GM12864 (cell line): ENCODE results near the gene SCN2B.

ENCODE experiments used
- DNase-seq: peaks from one replicate; pipeline ENCODE4 v3.0.0-alpha.2; 2011; ENCODE audit warnings: low read depth
- H3K4me3 ChIP-seq: 2 replicates; pipeline ENCODE4 v1.5.1; 2011; ENCODE audit warnings: mild to moderate bottlenecking, low read depth, low read length, control low read depth
- TF ChIP-seq, protein P1 (sequence below): IDR thresholded peaks from 2 replicates; pipeline ENCODE4 v1.5.1; 2011; ENCODE audit warnings: low read depth, mild to moderate bottlenecking, moderate library complexity, low read length, control low read depth, inconsistent platforms; ENCODE audit errors: missing control alignments

The SCN2B gene

DNA sequence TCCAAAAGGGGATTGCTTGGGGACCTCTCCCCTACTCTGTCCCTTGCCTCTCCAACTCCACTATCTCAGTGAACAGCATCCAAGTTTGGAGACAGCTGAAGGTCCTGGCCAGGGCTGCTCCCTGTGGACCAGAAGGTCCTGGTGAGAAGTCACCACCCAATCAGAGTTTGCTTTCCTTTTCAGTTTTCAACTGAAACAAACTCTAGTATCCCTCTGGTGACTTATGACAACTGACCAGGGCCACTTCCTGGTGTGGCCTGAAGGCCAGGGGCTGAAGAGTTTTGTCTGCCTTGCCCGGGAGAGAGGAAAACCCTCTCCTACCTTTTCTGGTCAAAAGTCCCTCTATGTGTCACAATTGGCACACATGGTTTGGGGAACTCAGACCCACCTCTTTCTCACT, 43.3 kb upstream of the SCN2B start:
- H3K4me3 ChIP-seq: no peak overlapping the region
- no peak for DNase-seq
- TF ChIP-seq, protein P1, sequence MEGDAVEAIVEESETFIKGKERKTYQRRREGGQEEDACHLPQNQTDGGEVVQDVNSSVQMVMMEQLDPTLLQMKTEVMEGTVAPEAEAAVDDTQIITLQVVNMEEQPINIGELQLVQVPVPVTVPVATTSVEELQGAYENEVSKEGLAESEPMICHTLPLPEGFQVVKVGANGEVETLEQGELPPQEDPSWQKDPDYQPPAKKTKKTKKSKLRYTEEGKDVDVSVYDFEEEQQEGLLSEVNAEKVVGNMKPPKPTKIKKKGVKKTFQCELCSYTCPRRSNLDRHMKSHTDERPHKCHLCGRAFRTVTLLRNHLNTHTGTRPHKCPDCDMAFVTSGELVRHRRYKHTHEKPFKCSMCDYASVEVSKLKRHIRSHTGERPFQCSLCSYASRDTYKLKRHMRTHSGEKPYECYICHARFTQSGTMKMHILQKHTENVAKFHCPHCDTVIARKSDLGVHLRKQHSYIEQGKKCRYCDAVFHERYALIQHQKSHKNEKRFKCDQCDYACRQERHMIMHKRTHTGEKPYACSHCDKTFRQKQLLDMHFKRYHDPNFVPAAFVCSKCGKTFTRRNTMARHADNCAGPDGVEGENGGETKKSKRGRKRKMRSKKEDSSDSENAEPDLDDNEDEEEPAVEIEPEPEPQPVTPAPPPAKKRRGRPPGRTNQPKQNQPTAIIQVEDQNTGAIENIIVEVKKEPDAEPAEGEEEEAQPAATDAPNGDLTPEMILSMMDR: no peak

DNA sequence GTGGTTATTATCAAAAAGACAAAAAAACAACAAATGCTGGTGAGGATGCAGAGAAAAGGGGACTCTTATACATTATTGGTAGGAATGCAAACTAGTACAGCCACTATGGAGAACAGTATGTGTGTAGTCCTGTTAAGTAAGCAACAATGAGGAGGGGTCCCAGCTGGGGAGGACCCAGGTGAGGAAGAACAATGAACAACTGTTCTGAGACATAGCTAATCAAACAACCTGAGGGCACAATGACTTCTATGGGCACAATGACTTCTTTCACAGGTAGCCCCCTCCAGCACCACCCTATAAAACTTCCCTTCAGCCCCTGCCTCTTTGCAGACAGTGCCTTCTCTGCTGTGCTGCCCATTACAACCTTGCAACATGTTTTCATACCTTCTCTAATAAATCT, 42.8 kb upstream of the SCN2B start:
- TF ChIP-seq, protein P1: no peak
- DNase-seq: no peak
- no peak overlapping the region for H3K4me3 ChIP-seq

DNA sequence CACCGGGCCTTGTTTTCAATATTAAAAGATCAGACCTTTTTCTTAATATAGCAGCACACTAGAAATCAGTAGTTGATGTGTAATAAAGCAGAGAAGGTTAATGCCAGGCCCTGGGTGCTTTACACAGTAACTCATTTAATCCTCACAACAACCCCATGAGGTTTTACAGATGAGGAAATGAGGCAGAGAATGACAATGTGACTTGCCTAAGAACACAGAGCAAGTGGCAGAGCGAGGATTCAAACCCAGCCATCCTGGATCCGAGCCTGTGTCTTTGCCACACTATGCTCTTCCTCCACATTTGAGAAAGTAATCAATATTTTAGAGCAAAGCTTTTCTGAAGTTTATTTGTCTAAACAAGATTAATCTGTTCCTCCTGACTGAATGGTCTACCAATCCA, 41.1 kb upstream of the SCN2B start:
- H3K4me3 ChIP-seq: no peak overlapping the region
- DNase-seq: no peak
- TF ChIP-seq, protein P1: no peak

DNA sequence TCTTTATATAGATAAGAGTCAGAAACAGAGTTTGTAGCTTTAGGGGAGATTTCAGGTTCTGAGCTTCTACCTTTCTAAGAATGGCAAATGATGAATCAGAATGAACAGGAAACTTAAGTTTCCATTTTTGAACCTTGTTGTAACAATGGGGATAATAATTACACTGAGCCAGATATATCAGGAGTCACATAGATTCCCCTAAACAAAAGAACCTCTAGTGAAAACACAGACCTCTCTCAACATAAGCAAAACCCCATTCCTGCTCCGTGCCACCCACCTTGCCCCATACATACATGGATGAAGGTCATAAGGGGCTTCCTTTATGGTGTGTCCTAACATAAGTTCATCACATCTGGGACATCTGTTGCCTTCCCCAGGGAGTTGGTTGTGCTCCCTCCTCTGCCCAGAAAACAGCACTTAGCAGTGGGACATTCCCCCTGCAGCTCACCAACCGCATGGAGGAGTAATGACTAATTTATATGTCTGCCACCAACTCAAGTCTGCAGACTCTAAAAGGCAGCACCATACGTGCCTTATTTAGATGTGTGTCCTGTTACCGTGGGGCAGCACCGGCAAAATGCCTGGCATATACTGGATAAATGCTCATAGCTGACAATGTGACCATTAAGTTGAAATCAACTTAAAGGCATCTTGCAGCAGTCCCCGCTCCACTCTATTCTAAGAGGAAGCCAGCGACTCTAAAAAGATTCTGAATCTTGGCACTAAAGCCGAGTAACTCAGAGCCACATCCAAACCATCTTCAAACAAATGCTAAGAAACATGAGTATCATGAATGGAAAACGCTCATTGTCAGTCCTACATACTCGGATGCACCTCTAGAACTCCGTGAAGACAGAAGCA, 40.4 kb upstream of the SCN2B start:
- H3K4me3 ChIP-seq: no peak overlapping the region
- TF ChIP-seq, protein P1: no peak
- no peak for DNase-seq

DNA sequence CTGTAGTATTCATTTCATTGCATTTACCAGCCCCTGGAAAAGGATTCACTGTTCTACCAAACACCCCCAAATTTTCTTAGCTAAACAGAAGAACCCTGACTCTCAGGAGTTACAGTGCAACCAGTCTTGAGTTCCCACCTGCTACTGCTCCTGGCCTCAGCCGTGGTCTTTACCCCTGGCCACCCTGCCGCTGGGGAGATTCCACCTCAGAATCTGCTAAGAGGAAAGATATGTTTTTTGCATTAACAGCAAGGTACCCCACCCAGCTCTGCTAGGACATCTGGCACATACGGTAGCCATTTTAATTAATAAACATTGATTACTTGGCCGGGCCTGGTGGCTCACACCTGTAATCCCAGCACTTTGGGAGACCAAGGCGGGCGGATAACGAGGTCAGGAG, 39.3 kb upstream of the SCN2B start:
- H3K4me3 ChIP-seq: no peak overlapping the region
- DNase-seq: no peak
- TF ChIP-seq, protein P1: no peak

DNA sequence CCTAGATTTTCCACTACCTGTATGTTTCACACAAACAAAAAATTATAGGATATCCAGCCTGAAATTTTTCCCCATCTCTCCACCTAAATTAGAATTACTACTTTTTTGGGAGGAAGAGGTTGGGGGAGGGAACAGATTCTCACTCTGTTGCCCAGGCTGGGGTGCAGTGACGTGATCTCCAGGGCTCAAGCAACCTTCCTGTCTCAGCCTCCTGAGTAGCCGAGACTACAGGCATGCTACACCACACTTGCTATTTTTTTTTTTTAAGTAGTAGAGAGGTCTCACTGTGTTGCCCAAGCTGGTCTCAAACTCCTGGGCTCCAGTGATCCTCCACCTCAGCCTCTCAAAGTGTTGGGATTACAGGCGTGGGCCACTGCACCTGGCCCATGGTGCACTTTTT, 38.8 kb upstream of the SCN2B start:
- TF ChIP-seq, protein P1: no peak
- no peak for DNase-seq
- no peak overlapping the region for H3K4me3 ChIP-seq
